Effector memory CD8-positive, alpha-beta T cell (primary cell): ENCODE results near the gene CCM2.
A peak's percentile ranks its signal among the peaks of the same experiment; 100 is the strongest.
"Not testable (repeated sequence)": the region's sequence is repeated elsewhere in the genome, so short reads cannot be mapped to it uniquely, and the experiment has no call there.

ENCODE experiments used
- ATAC-seq: fragments of 150-1000 bp; cut with Tn5 transposase; replicated peaks from 2 replicates; pipeline ENCODE4 v1.10.0; 2021; ENCODE audit warnings: mild to moderate bottlenecking, moderate library complexity
- DNase-seq, 3 experiments: peaks; one replicate each; pipeline ENCODE4 v3.0.0; 2021
- H3K27ac Mint-ChIP-seq, 2 donors: one replicate each; pipeline ENCODE4 v1.8.0; 2022; ENCODE audit warnings: mild to moderate bottlenecking in 2 of 2, mixed read lengths in 2 of 2, moderate library complexity in 2 of 2
- H3K27me3 Mint-ChIP-seq, 2 donors: one replicate each; pipeline ENCODE4 v1.8.0; 2022; ENCODE audit warnings: mixed read lengths in 2 of 2
- H3K36me3 Mint-ChIP-seq: one replicate; pipeline ENCODE4 v1.8.0; 2022; ENCODE audit warnings: mild to moderate bottlenecking, moderate library complexity, mixed read lengths; ENCODE audit not compliant: insufficient read depth
- H3K4me1 Mint-ChIP-seq, 2 donors: one replicate each; pipeline ENCODE4 v1.8.0; 2022; ENCODE audit warnings: low read depth in 2 of 2, mixed read lengths in 2 of 2
- H3K4me3 Mint-ChIP-seq, 2 donors: one replicate each; pipeline ENCODE4 v1.8.0; 2022; ENCODE audit warnings: mild to moderate bottlenecking in 2 of 2, mixed read lengths in 2 of 2, moderate library complexity in 2 of 2
- H3K9me3 Mint-ChIP-seq, 2 donors: one replicate each; pipeline ENCODE4 v1.8.0; 2022; ENCODE audit warnings: mixed read lengths in 2 of 2

Gene CCM2

DNA sequence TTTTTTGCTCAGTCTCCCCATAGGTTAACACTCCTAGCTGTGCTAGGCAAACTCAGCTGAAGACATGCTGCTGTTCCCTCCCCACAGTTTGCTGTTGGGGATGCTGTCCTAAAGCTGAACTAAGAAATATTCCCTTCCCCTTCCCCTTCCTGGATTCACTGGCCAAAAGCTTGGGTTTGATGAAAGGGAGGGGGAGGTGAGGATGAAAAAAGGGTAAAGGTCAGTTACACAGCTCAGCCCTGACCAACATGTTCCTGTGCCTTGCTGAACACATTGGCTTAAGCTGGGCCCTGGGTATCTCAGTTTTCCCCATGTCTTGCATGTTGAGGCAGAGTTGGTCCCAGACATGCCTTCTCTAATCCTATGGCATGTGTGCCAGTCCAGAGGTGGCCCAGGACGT, 15.3 kb downstream of the CCM2 start:
- ATAC-seq (no peak), DNase-seq (no peak)
- peak overlapping the region; percentile 47 to 60 for H3K27ac Mint-ChIP-seq
- peaks cover 14 to 19% of the 10 kb centered on the region in 2 donors for H3K4me1 Mint-ChIP-seq
- no peak overlapping the region for H3K4me3 Mint-ChIP-seq
- peaks cover 13% of the 10 kb centered on the region for H3K36me3 Mint-ChIP-seq
- no peaks in the 10 kb centered on the region for H3K27me3 Mint-ChIP-seq
- H3K9me3 Mint-ChIP-seq = no peaks in the 10 kb centered on the region

DNA sequence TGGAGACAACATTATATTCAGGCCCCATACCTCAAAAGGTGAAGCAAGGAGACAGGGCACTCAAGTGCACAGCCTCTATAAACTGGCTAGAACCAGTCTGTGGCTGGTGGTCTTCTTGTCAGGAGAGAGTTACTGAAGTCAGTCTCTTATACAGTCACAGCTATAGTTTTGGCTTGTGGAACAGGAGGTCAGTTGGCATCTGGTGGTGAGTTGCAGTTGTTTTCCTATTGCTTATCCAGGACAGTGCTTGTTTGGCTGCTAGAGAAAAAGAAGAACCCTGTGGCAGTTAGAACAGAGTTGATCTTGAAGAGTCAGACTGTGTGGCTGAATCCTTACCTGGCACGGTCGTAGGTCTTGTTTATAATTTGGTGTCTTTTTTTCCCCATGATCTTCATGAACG, 17.3 kb downstream of the CCM2 start:
- Mint-ChIP-seq H3K27me3 (no peaks in the 10 kb centered on the region), H3K4me3 (no peak overlapping the region), H3K36me3 (peaks cover 10% of the 10 kb centered on the region), H3K9me3 (no peaks in the 10 kb centered on the region), H3K4me1 (peaks cover 19 to 31% of the 10 kb centered on the region in 2 donors), H3K27ac (peak overlapping the region; percentile 15 to 25)
- no peak for DNase-seq
- no peak for ATAC-seq

DNA sequence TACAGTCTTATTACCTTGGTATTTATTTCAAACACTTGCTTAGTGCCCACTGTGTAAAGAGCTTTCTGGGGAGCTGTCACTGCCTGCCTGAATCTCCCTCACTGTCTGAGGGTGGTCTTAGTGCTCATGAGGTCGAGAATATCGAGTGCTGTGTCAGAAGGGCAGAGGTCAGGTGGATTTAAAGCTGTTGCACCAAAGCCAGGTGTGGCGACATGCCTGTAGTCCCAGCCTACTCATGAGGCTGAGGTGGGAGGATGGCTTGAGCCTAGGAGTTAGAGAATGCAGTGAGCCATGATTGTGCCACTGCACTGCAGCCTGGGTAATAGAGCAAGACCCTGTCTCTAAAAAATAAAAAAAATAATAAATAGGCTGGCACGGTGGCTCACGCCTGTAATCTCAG, 20.9 kb downstream of the CCM2 start:
- DNase-seq (no peak), ATAC-seq (no peak)
- peak overlapping the region; percentile 55 to 70 for H3K27ac Mint-ChIP-seq
- H3K4me1 Mint-ChIP-seq = peaks cover 15 to 25% of the 10 kb centered on the region in 2 donors
- H3K4me3 Mint-ChIP-seq = no peak overlapping the region
- H3K36me3 Mint-ChIP-seq = peaks cover 7% of the 10 kb centered on the region
- H3K27me3 Mint-ChIP-seq = no peaks in the 10 kb centered on the region
- no peaks in the 10 kb centered on the region for H3K9me3 Mint-ChIP-seq

DNA sequence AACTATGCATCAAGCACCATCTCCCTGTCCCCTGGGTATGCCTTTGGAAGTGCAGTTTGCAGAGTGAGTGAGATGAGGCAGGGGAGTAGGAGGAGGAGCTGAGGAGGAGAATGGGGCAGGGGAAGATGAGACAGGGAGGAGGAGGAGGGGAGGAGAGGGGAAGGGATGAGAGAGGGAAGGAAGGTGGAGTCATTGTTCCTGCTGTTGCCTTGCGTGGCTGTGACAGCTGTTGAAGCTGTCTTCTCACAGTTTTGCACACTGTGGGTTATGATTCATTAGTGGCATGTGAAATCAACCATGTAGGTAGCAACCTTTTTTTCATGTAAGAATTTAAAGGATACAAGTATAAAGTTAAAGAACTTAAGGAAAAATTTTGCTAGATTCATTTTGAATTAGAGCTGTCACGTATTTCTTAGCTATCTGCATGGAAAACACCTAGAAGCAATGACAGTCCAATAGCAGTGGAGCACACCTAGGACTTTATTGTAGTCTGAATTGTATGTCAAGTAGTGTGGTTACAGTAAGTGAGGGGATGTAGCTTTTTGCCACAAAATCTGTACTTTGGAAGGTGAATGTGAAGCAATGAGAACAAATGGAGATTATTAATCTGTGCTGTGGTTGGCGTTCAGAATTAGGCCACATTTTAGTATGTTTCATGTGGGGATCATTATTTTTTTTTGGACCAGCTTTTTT, 21.7 kb downstream of the CCM2 start:
- no peaks in the 10 kb centered on the region for H3K9me3 Mint-ChIP-seq
- ATAC-seq (no peak), DNase-seq (no peak)
- H3K4me1 Mint-ChIP-seq = peaks cover 20 to 31% of the 10 kb centered on the region in 2 donors
- peaks cover 7% of the 10 kb centered on the region for H3K36me3 Mint-ChIP-seq
- peak overlapping the region in 1 of 2 donors; percentile 6 for H3K4me3 Mint-ChIP-seq
- H3K27ac Mint-ChIP-seq = peak overlapping the region; percentile 59 to 70
- H3K27me3 Mint-ChIP-seq = no peaks in the 10 kb centered on the region

DNA sequence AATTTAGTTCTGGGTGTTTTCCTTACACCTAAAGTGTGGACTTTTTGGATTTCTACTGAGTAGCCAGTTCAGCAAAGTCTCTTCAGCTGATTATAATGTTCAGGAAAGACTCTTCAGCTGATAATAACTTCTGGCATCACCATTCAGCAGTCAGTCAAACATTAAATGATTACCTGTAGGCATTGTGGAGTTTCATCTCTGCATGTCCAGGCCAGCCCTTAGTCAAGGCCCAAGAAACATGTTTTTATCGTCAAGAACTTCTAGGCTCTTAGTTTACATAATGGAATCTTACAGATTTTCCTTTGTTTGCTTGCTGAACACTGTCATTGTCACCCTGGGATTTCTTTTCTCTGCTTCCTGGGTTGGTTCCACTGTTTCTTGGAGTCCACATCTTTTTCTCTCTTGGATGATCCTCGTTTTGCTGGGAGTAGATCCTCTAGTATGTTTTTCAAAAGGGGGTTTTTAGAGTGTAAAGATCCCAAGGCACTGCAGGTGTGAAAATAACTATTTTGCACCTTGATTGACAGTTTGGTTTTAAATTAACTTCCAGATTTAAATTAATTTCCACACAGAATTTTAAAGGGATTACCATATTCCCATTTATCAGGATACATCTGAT, 24.2 kb downstream of the CCM2 start:
- peak overlapping the region in 1 of 2 donors; percentile 81 for H3K27ac Mint-ChIP-seq
- no peaks in the 10 kb centered on the region for H3K27me3 Mint-ChIP-seq
- ATAC-seq (no peak), DNase-seq (no peak)
- peaks cover 33 to 49% of the 10 kb centered on the region in 2 donors for H3K4me1 Mint-ChIP-seq
- H3K4me3 Mint-ChIP-seq = peak overlapping the region in 1 of 2 donors; percentile 63
- H3K36me3 Mint-ChIP-seq = peaks cover 24% of the 10 kb centered on the region
- no peaks in the 10 kb centered on the region for H3K9me3 Mint-ChIP-seq

DNA sequence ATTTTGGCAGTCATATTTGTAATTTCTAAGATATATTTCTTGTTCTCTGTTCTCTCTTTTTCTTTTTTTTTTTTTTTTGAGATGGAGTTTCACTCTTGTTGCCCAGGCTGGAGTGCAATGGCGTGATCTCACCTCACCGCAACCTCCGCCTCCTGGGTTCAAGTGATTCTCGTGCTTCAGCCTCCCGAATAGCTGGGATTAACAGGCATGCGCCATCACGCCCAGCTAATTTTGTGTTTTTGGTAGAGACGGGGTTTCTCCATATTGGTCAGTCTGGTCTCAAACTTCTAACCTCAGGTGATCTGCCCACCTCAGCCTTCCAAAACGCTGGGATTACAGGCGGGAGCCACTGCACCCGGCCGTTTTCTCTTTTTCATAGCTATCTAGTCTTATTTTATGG, 25.5 kb downstream of the CCM2 start:
- DNase-seq, ATAC-seq, H3K27me3 Mint-ChIP-seq, H3K9me3 Mint-ChIP-seq: not testable (repeated sequence)
- Mint-ChIP-seq H3K27ac (peak overlapping the region; percentile 81), H3K4me1 (peaks cover 41 to 60% of the 10 kb centered on the region in 2 donors), H3K36me3 (peaks cover 29% of the 10 kb centered on the region), H3K4me3 (peak overlapping the region; percentile 63 to 65)

DNA sequence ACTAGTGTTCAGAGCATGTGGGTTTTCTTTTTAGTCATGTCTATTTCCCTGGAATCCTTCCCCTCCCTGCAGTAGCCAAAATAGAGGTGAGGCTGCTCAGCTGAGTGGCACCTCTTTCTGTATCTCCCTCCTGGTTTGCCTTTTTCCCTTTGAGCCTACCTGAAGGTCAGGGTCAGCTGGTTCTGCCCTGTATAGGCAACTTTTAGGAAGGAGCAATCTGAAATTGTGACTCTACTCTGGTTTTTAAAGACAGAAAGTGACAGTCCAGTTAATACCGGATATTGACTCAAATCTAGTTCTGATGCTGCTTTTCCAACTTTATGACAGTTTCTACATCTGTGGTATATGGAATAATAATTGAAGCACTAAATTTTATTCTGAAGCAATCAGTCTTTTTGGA, 26.0 kb downstream of the CCM2 start:
- Mint-ChIP-seq H3K9me3 (no peaks in the 10 kb centered on the region), H3K36me3 (peaks cover 31% of the 10 kb centered on the region), H3K27ac (peak overlapping the region; percentile 81), H3K27me3 (no peaks in the 10 kb centered on the region), H3K4me3 (peak overlapping the region; percentile 63 to 65), H3K4me1 (peaks cover 41 to 57% of the 10 kb centered on the region in 2 donors)
- ATAC-seq (no peak), DNase-seq (no peak)

DNA sequence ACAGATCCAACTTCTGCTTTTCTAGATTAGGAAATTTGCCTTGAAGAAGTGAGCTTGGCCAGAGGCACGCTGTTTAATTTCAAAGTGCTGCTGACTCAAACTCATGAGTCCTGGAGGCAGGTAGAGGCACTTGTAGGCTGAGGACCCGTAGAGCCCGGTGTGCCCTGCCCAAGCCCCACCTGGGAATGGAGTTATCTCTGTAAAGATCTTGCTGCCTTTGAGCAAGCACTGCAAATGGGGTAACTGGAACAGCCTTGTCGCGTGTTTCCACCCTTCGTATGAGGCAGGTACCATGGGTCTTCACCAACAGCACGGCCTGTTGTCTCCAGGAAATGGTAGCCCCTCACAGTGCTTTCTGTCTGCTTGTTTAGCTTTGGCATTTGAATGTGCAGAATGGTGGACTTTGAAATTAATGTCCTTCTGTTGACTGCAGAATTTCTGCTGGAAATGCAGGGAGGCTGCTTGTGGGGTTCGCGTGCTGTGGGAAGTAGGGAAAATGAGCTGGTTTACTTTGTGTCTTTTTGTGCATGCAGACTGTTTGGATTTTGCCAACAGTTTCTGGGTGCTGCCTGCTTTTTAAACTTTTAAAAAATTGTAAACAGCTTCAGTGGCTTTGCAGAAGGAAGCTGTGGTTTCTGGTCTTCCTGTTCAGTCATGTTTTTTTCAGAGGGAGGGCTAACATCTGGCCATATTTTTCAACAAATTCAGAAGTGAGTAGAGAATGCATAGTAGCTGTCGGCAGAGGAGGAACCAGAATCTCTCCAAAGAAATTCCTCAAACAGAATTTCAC, 27.2 kb downstream of the CCM2 start:
- Mint-ChIP-seq H3K4me1 (peaks cover 41 to 54% of the 10 kb centered on the region in 2 donors), H3K27me3 (no peaks in the 10 kb centered on the region), H3K9me3 (no peaks in the 10 kb centered on the region), H3K27ac (peak overlapping the region; percentile 81 to 87), H3K36me3 (peaks cover 37% of the 10 kb centered on the region), H3K4me3 (peak overlapping the region; percentile 76 to 86)
- DNase-seq (peak; percentile 15 to 26 (median 15)), ATAC-seq (peak; percentile 82)

DNA sequence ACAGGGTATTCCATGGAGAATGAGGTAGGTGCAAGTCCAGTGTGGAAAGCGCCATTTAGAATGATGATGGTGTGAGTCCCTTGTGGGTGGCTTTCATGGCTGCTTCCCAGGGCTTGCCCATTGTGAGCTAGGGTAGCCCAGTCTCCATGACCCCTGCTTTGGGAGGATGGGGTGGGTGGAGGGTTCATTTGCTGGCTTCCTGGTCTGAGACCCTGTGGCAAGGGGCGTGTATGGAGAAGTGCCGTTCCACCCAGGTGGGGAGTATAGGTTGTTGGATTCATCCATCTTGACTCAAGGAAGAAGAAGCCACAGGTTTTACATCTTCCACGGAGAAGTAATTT, 27.7 kb downstream of the CCM2 start:
- peak overlapping the region; percentile 76 to 86 for H3K4me3 Mint-ChIP-seq
- peaks cover 46 to 60% of the 10 kb centered on the region in 2 donors for H3K4me1 Mint-ChIP-seq
- no peak for DNase-seq
- peak overlapping the region; percentile 81 to 87 for H3K27ac Mint-ChIP-seq
- peaks cover 43% of the 10 kb centered on the region for H3K36me3 Mint-ChIP-seq
- no peaks in the 10 kb centered on the region for H3K27me3 Mint-ChIP-seq
- ATAC-seq = peak; percentile 3
- no peaks in the 10 kb centered on the region for H3K9me3 Mint-ChIP-seq

DNA sequence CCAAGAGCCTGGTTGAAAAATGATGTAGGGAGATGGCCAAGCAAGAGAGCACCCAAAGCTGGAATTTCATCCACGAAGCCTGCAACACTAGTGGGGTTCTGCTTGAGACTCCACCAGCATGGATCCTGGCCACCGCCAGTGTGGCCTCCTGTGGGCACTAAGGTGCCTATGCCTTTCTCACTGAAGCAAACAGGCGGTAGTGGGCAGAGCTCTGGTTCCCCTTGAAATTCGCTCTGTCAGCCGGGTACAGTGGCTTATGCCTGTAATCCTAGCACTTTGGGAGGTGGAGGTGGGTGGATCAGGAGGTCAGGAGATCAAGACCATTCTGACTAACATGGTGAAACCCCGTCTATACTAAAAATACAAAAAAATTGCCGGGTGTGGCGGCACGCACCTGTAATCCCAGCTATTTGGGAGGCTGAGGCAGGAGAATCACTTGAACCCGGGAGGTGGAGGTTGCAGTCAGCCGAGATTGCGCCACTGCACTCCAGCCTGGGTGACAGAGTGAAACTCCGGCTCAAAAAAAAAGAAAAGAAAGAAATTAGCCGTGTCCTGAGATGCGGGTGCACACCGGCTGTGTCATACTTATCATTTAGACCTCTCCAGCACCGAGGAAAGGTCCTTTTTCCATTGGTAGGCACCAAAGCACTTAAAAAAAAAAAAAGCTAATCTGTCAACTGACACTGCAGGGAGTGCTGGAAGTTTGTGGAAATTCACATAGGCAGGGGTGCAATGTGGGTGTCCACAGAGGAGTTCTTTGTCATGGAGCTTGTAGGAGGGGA, 28.3 kb downstream of the CCM2 start:
- peaks cover 46% of the 10 kb centered on the region for H3K36me3 Mint-ChIP-seq
- peak overlapping the region; percentile 76 to 86 for H3K4me3 Mint-ChIP-seq
- H3K9me3 Mint-ChIP-seq = no peaks in the 10 kb centered on the region
- DNase-seq = no peak
- H3K27me3 Mint-ChIP-seq = no peaks in the 10 kb centered on the region
- peaks cover 51 to 65% of the 10 kb centered on the region in 2 donors for H3K4me1 Mint-ChIP-seq
- peak; percentile 28 for ATAC-seq
- peak overlapping the region; percentile 81 to 87 for H3K27ac Mint-ChIP-seq

DNA sequence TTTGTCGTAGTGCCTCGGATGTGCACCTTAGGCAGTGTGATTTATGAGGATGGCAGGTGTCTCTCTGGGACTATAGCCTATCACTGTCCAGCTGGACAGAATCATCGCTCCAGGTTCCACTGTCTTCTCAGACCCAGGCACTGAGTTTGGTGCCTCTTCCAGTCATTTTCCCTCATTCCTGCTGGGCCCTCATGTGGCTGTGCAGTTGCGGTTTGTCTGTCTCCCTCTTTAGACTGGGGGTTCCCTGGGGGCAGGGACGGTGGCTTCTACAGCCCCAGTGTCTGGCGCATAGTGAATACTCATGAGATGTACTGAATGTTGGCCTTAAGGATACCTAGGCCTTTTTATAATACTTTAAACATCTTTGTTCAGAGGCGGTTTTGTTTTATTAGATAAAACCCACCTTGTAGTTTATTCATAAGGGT, 28.9 kb downstream of the CCM2 start:
- peak overlapping the region; percentile 81 to 87 for H3K27ac Mint-ChIP-seq
- H3K4me1 Mint-ChIP-seq = peaks cover 55 to 71% of the 10 kb centered on the region in 2 donors
- H3K4me3 Mint-ChIP-seq = peak overlapping the region; percentile 76 to 86
- DNase-seq = no peak
- H3K9me3 Mint-ChIP-seq = no peaks in the 10 kb centered on the region
- ATAC-seq = no peak
- no peaks in the 10 kb centered on the region for H3K27me3 Mint-ChIP-seq
- H3K36me3 Mint-ChIP-seq = peaks cover 48% of the 10 kb centered on the region

DNA sequence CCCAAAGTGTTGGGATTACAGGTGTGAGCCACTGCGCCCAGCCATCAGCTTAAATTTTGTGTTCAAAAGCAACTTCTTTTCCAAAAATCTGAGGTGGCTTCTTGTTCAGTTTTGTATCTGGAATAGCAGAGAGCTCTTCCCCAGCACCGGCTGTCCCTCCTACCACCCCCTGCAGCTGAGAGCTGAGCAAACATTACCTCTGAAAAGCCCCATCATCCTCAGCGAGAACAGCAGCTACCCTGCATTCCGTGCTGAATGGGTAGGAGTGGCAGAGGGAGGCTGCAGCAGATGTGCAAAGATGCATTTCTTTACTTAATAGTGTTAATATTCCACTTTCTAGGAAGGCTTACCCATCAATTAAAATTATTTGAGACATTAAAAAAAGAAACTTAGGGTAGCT, 31.8 kb downstream of the CCM2 start:
- Mint-ChIP-seq H3K9me3 (no peaks in the 10 kb centered on the region), H3K4me3 (peak overlapping the region; percentile 69 to 70), H3K36me3 (peaks cover 55% of the 10 kb centered on the region), H3K27ac (peak overlapping the region; percentile 84 to 89), H3K27me3 (no peaks in the 10 kb centered on the region), H3K4me1 (peaks cover 61 to 71% of the 10 kb centered on the region in 2 donors)
- ATAC-seq = no peak
- no peak for DNase-seq

DNA sequence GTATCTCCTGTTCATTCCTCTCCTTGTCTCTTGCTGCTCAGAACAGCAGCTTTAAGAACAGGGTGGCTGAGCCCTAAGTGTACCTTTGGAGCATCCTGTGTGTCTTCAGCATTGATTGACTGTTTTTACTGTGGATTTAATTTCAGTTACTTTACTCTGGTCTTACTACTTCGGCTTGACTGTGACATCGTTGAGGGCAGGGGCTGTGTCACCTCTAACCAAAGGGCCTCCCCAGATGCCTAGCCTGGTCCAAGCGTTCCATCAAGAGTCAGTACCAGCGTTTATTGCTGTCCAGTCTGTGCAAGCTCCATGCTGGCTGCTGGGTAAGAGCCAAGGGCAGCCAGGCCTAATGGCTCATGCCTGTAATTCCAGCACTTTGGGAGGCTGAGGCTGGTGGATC, 32.4 kb downstream of the CCM2 start:
- DNase-seq (no peak), ATAC-seq (no peak)
- H3K27ac Mint-ChIP-seq = peak overlapping the region; percentile 84 to 89
- H3K4me1 Mint-ChIP-seq = peaks cover 59 to 69% of the 10 kb centered on the region in 2 donors
- H3K9me3 Mint-ChIP-seq = no peaks in the 10 kb centered on the region
- peak overlapping the region; percentile 69 to 70 for H3K4me3 Mint-ChIP-seq
- peaks cover 50% of the 10 kb centered on the region for H3K36me3 Mint-ChIP-seq
- no peaks in the 10 kb centered on the region for H3K27me3 Mint-ChIP-seq
